Kidney (tissue), 14 donors: Measurements from ENCODE around the gene IGF2BP3. TPM values are rescaled to one million over a fixed set of nuclear protein-coding genes. Genes with fewer than 3 reads are reported as not detected.
"Not testable (repeated sequence)": the region's sequence is repeated elsewhere in the genome, so short reads cannot be mapped to it uniquely, and the experiment has no call there.

ENCODE experiments used
- DNase-seq, 5 donors: peaks; one replicate each; pipeline ENCODE4 v3.0.0-alpha.2; 2013 to 2020
- FAIRE-seq: peaks from 2 replicates; lab custom pipeline; 2012; peaks lifted over from hg19 to GRCh38; lab: Jason Lieb, UNC
- H3K27ac ChIP-seq, 2 donors: one replicate each; pipeline ENCODE4 v1.7.0; 2013; ENCODE audit warnings: low read depth in 2 of 2, low read length in 2 of 2, inconsistent platforms in 1 of 2
- H3K27me3 ChIP-seq: one replicate; pipeline ENCODE4 v1.7.1; 2013; ENCODE audit warnings: low read length, inconsistent platforms; ENCODE audit not compliant: control insufficient read depth, insufficient read depth
- H3K36me3 ChIP-seq, 3 donors: one replicate each; pipeline versions ENCODE4 v1.7.0 to v1.7.1; 2013; ENCODE audit warnings: low read length in 3 of 3, control low read depth in 1 of 3, inconsistent platforms in 1 of 3; ENCODE audit not compliant: insufficient read depth in 3 of 3, control insufficient read depth in 2 of 3
- H3K4me1 ChIP-seq, 3 donors: one replicate each; pipeline versions ENCODE4 v1.7.0 to v1.7.1; 2013; ENCODE audit warnings: low read length in 3 of 3, inconsistent platforms in 1 of 3, low read depth in 1 of 3; ENCODE audit not compliant: control insufficient read depth in 2 of 3, insufficient read depth in 2 of 3
- H3K4me3 ChIP-seq, 3 donors: one replicate each; pipeline versions ENCODE4 v1.7.0 to v1.8.1; 2013; ENCODE audit warnings: low read length in 3 of 3, control low read depth in 1 of 3, inconsistent platforms in 1 of 3
- H3K9ac ChIP-seq, 3 donors: one replicate each; pipeline versions ENCODE4 v1.7.0 to v1.7.1; 2013; ENCODE audit warnings: low read length in 3 of 3, control low read depth in 1 of 3, inconsistent platforms in 1 of 3
- H3K9me3 ChIP-seq, 3 donors: one replicate each; pipeline versions ENCODE4 v1.7.0 to v1.7.1; 2013; ENCODE audit warnings: low read length in 3 of 3, control low read depth in 1 of 3, inconsistent platforms in 1 of 3; ENCODE audit not compliant: control insufficient read depth in 2 of 3, insufficient read depth in 1 of 3
- CTCF ChIP-seq: IDR thresholded peaks from 3 replicates; pipeline ENCODE4 v1.5.1; 2012; ENCODE audit warnings: mild to moderate bottlenecking, moderate library complexity, borderline replicate concordance; ENCODE audit not compliant: insufficient read depth; ENCODE audit errors: extremely low read depth
- intact Hi-C: fragments of 100-400 bp; cut with DNase I; formaldehyde crosslinking; loops from one replicate; pipeline ENCODE4 v1.11.1; 2022
- polyA plus RNA-seq: library from polyadenylated mRNA; stranded (reverse); fragments of 350-450 nt; fragmentation: Illumina TruSeq; extraction: RNeasy Lipid Tissue Mini Kit (QIAGEN cat#74804); gene quantifications from one replicate; pipeline ENCODE4 v1.2.3, GENCODE V29; 2014; ENCODE audit warnings: low read depth, low replicate concordance; ENCODE audit not compliant: insufficient read depth
- total RNA-seq: library from RNA; stranded (reverse); fragmentation: NEBNext Ultra II Directional; extraction: Animal tissue kit (Norgen Biotek cat#: 25700); gene quantifications from one replicate; pipeline ENCODE4 v1.2.1, GENCODE V29; 2021
- donor health status: control.
- donor health status: control.
- donor health status: control.
- donor health status: control.
- donor health status: control.
- donor health status: DM: yes; HTN: yes; CAD: no.
- donor health status: Normal renal cell carcinoma (clear cell type).

The IGF2BP3 gene
- total and polyA plus RNA-seq, 2 donors from 2014 or later: 0.85 TPM; not detected in 1

- DNase-seq (no peak), FAIRE-seq (no peak)
- H3K4me3 ChIP-seq: no peak overlapping the region
- H3K27ac ChIP-seq: no peak overlapping the region
- no peaks in the 10 kb centered on the region for H3K9me3 ChIP-seq
- no peak overlapping the region for H3K9ac ChIP-seq
- intact Hi-C loops: no loop called here
- H3K4me1 ChIP-seq: no peaks in the 10 kb centered on the region
- no peak for TF ChIP-seq CTCF
- H3K27me3 ChIP-seq: no peaks in the 10 kb centered on the region
- peaks cover 0 to 9% (median 0%) of the 10 kb centered on the region in 3 donors for H3K36me3 ChIP-seq
Measured at GRCh38 chr7:23415198-23415597, 55.1 kb downstream of the IGF2BP3 start.

GRCh38 chr7:23410446-23411183 is 59.7 kb downstream of the IGF2BP3 start:
- Histone ChIP-seq H3K36me3 (peaks cover 0 to 9% (median 0%) of the 10 kb centered on the region in 3 donors), H3K9ac (no peak overlapping the region), H3K27ac (no peak overlapping the region), H3K27me3 (no peaks in the 10 kb centered on the region), H3K9me3 (no peaks in the 10 kb centered on the region), H3K4me3 (no peak overlapping the region), H3K4me1 (no peaks in the 10 kb centered on the region)
- no peak for DNase-seq
- intact Hi-C loops: no loop called here
- no peak for TF ChIP-seq CTCF
- FAIRE-seq: no peak

GRCh38 chr7:23406564-23406963 is 63.7 kb downstream of the IGF2BP3 start:
- DNase-seq, H3K9me3 ChIP-seq, FAIRE-seq: not testable (repeated sequence)

GRCh38 chr7:23405240-23405618 is 65.1 kb downstream of the IGF2BP3 start:
- no peaks in the 10 kb centered on the region for H3K36me3 ChIP-seq
- no peaks in the 10 kb centered on the region for H3K9me3 ChIP-seq
- DNase-seq (no peak), FAIRE-seq (no peak)
- no peak overlapping the region for H3K9ac ChIP-seq
- H3K27me3 ChIP-seq: no peaks in the 10 kb centered on the region
- TF ChIP-seq CTCF: no peak
- H3K4me3 ChIP-seq: no peak overlapping the region
- intact Hi-C loops: no loop called here
- no peak overlapping the region for H3K27ac ChIP-seq
- no peaks in the 10 kb centered on the region for H3K4me1 ChIP-seq

More at GRCh38 chr7:23406564-23406963, 63.7 kb downstream of the IGF2BP3 start:
- H3K27ac ChIP-seq, H3K4me3 ChIP-seq, H3K9ac ChIP-seq, H3K27me3 ChIP-seq, H3K36me3 ChIP-seq, H3K4me1 ChIP-seq, intact Hi-C loops: not testable (repeated sequence)
